HepG2 (cell line): ENCODE results near the gene UBR7. TPM values are rescaled to one million over a fixed set of nuclear protein-coding genes. Genes with fewer than 3 reads are reported as not detected.

Experiments used
- ADNP ChIP-seq: sonication (generic); formaldehyde crosslinking; IDR thresholded peaks from 2 replicates; pipeline ENCODE4 v1.4.0; 2020; ENCODE audit warnings: missing genetic modification reagents
- BATF2 ChIP-seq: sonication (generic); formaldehyde crosslinking; IDR thresholded peaks from 2 replicates; pipeline ENCODE4 v1.8.0; 2022; ENCODE audit warnings: mild to moderate bottlenecking, missing genetic modification reagents, moderate library complexity
- BCL3 ChIP-seq: sonication (generic); formaldehyde crosslinking; IDR thresholded peaks from 2 replicates; pipeline ENCODE4 v1.5.1; 2020; ENCODE audit warnings: mild to moderate bottlenecking, missing genetic modification reagents, moderate library complexity
- CCAR2 ChIP-seq: fragments of 200-400 bp; formaldehyde crosslinking; optimal IDR thresholded peaks from 2 replicates; pipeline ENCODE3; 2018; ENCODE audit warnings: low read depth, mild to moderate bottlenecking, low read length, moderate library complexity
- CEBPG ChIP-seq: IDR thresholded peaks from 2 replicates; pipeline ENCODE4 v1.6.1; 2016
- CENPX ChIP-seq: sonication (generic); formaldehyde crosslinking; IDR thresholded peaks from 2 replicates; pipeline ENCODE4 v1.9.0; 2021; ENCODE audit warnings: mild to moderate bottlenecking, missing genetic modification reagents, moderate library complexity
- CSRNP1 ChIP-seq: sonication (generic); formaldehyde crosslinking; IDR thresholded peaks from 2 replicates; pipeline ENCODE4 v1.8.1; 2023; ENCODE audit warnings: mild to moderate bottlenecking, missing genetic modification reagents
- FOXM1 ChIP-seq: sonication (generic); formaldehyde crosslinking; IDR thresholded peaks from 2 replicates; pipeline ENCODE4 v1.5.0; 2020; ENCODE audit warnings: missing genetic modification reagents
- FOXP4 ChIP-seq: sonication (generic); formaldehyde crosslinking; IDR thresholded peaks from 2 replicates; pipeline ENCODE4 v1.4.0; 2020; ENCODE audit warnings: missing genetic modification reagents
- MAF1 ChIP-seq: sonication (generic); formaldehyde crosslinking; IDR thresholded peaks from 2 replicates; pipeline ENCODE4 v1.5.0; 2020; ENCODE audit warnings: missing genetic modification reagents, borderline replicate concordance
- MTF1 ChIP-seq: sonication (generic); formaldehyde crosslinking; IDR thresholded peaks from 2 replicates; pipeline ENCODE4 v1.5.0; 2020; ENCODE audit warnings: missing genetic modification reagents
- MXD4 ChIP-seq: IDR thresholded peaks from 2 replicates; pipeline ENCODE4 v1.6.1; 2016; ENCODE audit warnings: mild to moderate bottlenecking, missing biosample characterization, missing genetic modification reagents
- MXI1 ChIP-seq: IDR thresholded peaks from 3 replicates; pipeline ENCODE4 v1.6.1; 2012; ENCODE audit warnings: low read depth, low read length, inconsistent platforms, borderline replicate concordance
- MZF1 ChIP-seq: sonication (generic); formaldehyde crosslinking; IDR thresholded peaks from 2 replicates; pipeline ENCODE4 v1.8.1; 2023; ENCODE audit warnings: mild to moderate bottlenecking, missing genetic modification reagents, borderline replicate concordance
- NR3C1 ChIP-seq: sonication (generic); formaldehyde crosslinking; IDR thresholded peaks from 2 replicates; pipeline ENCODE4 v1.4.0; 2020; ENCODE audit warnings: missing genetic modification reagents
- RFX3 ChIP-seq: IDR thresholded peaks from 2 replicates; pipeline ENCODE4 v1.6.1; 2016; ENCODE audit warnings: missing biosample characterization, missing genetic modification reagents
- SKI ChIP-seq: fragments of 450-650 bp; IDR thresholded peaks from one replicate; pipeline ENCODE4 v1.6.1; 2018; ENCODE audit warnings: mild to moderate bottlenecking; ENCODE audit not compliant: partially characterized antibody
- TBX2 ChIP-seq: sonication (generic); formaldehyde crosslinking; IDR thresholded peaks from 2 replicates; pipeline ENCODE4 v1.5.0; 2020; ENCODE audit warnings: missing genetic modification reagents, mild to moderate bottlenecking, borderline replicate concordance
- ZMAT5 ChIP-seq: sonication (generic); formaldehyde crosslinking; IDR thresholded peaks from 2 replicates; pipeline ENCODE4 v1.5.0; 2020; ENCODE audit warnings: mild to moderate bottlenecking, low read depth, missing genetic modification reagents, borderline replicate concordance
- ZNF30 ChIP-seq: sonication (generic); formaldehyde crosslinking; IDR thresholded peaks from 2 replicates; pipeline ENCODE4 v1.5.0; 2020; ENCODE audit warnings: mild to moderate bottlenecking, missing genetic modification reagents
- ZNF326 ChIP-seq: sonication (generic); formaldehyde crosslinking; IDR thresholded peaks from 2 replicates; pipeline ENCODE4 v1.4.0; 2020; ENCODE audit warnings: missing genetic modification reagents, borderline replicate concordance
- ZNF333 ChIP-seq: sonication (generic); formaldehyde crosslinking; IDR thresholded peaks from 2 replicates; pipeline ENCODE4 v1.4.0; 2020; ENCODE audit warnings: mild to moderate bottlenecking, missing genetic modification reagents, borderline replicate concordance
- polyA plus RNA-seq, 8 experiments: library from polyadenylated mRNA; depleted of rRNA in 3 of 8; stranded (reverse) in 7 of 8; unstranded in 1 of 8; fragments of >200 nt; fragmentation: Illumina TruSeq in 4 of 8; extraction: Trizol in 4 of 8; gene quantifications; 2 replicates each; pipeline versions ENCODE4 v1.2.1 to v1.2.3, GENCODE V29; 2011 to 2016; ENCODE audit warnings: low read depth in 4 of 8, missing spikeins in 1 of 8, mixed read lengths in 1 of 8; ENCODE audit not compliant: insufficient read depth in 1 of 8
- total RNA-seq, 5 experiments: library from RNA; depleted of rRNA; stranded (reverse); fragments of >200 nt; fragmentation: Illumina TruSeq; extraction: Trizol; gene quantifications; 2 replicates each; pipeline ENCODE4 v1.2.3, GENCODE V29; 2016; ENCODE audit warnings: low read depth in 1 of 5
- TF ChIP-seq, protein P1 (sequence below): sonication (generic); formaldehyde crosslinking; IDR thresholded peaks from 2 replicates; pipeline ENCODE4 v1.9.0; 2021; ENCODE audit warnings: missing genetic modification reagents, mild to moderate bottlenecking, borderline replicate concordance

The UBR7 gene
- total and polyA plus RNA-seq, 2 of the 13 experiments (the other 11 are each of a cell fraction or from before 2014, with no cell fraction given) = 11.0 to 19.7 TPM

DNA sequence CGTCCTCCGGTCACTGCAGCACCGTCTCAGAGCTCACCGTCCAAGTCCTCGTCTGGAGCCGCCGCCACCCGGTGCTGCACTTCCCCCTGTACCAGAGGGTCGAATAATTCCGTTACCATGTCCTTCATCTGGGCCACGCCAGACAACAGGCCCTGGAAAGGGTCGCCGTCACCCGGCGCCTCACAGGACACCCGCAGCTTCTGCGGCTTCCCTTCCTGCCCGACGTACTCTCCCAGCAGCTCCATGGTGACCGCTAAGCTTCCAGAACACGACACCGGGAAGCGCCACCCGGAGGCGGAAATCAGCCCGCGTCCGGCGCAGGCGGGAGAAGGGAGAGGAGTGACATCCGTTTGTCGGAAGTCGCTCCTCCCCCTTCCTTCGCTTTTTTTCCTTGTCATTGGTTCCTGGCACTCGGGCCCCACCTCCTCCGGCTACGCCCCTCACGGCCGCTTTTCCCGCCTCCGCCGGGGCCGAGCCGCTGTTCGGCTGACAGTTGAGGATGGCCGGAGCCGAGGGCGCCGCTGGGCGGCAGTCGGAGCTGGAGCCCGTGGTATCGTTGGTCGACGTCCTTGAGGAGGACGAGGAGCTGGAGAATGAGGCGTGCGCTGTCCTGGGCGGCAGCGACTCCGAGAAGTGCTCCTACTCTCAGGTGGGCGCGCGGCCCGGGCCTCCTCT lies at the start of gene UBR7, which contains the start of gene GON7 (continued):
- TF ChIP-seq NR3C1 (CRISPR knock-in tag) (no peak), TBX2 (CRISPR knock-in tag) (peak; percentile 92), MXD4 (CRISPR knock-in tag) (peak; percentile 64; the same call in 1 of the 2 replicates), MZF1 (CRISPR knock-in tag) (no peak), ADNP (CRISPR knock-in tag) (no peak), CENPX (no peak), CSRNP1 (CRISPR knock-in tag) (peak; percentile 74; the same call in 1 of the 2 replicates), BATF2 (CRISPR knock-in tag) (no peak; the same call in 1 of the 2 replicates), ZNF326 (CRISPR knock-in tag) (no peak), MTF1 (CRISPR knock-in tag) (no peak), CCAR2 (no peak), CEBPG (CRISPR knock-in tag) (peak; percentile 6; the same call in 1 of the 2 replicates), FOXP4 (CRISPR knock-in tag) (peak; percentile 25; the same call in 1 of the 2 replicates), ZNF30 (CRISPR knock-in tag) (no peak; the same call in 1 of the 2 replicates), RFX3 (peak; percentile 68), MXI1 (peak; percentile 93; the same call in 2 of the 3 replicates), ZNF333 (CRISPR knock-in tag) (0 out of 2 replicates have a peak, but pooled peaks have one; percentile 35), FOXM1 (no peak), SKI (no peak), BCL3 (CRISPR knock-in tag) (peak; percentile 78), MAF1 (CRISPR knock-in tag) (no peak), ZMAT5 (no peak)
- TF ChIP-seq, protein P1, sequence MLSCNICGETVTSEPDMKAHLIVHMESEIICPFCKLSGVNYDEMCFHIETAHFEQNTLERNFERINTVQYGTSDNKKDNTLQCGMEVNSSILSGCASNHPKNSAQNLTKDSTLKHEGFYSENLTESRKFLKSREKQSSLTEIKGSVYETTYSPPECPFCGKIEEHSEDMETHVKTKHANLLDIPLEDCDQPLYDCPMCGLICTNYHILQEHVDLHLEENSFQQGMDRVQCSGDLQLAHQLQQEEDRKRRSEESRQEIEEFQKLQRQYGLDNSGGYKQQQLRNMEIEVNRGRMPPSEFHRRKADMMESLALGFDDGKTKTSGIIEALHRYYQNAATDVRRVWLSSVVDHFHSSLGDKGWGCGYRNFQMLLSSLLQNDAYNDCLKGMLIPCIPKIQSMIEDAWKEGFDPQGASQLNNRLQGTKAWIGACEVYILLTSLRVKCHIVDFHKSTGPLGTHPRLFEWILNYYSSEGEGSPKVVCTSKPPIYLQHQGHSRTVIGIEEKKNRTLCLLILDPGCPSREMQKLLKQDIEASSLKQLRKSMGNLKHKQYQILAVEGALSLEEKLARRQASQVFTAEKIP (CRISPR knock-in tag) = no peak
